SKM-1 (cell line): ENCODE results near the gene F11R.
"Not testable (repeated sequence)": the region's sequence is repeated elsewhere in the genome, so short reads cannot be mapped to it uniquely, and the experiment has no call there.

ENCODE experiments used
- DNase-seq: peaks from one replicate; lab custom pipeline; 2025; ENCODE audit not compliant: unreplicated experiment; lab: John Stamatoyannopoulos, UW

The F11R gene

DNA sequence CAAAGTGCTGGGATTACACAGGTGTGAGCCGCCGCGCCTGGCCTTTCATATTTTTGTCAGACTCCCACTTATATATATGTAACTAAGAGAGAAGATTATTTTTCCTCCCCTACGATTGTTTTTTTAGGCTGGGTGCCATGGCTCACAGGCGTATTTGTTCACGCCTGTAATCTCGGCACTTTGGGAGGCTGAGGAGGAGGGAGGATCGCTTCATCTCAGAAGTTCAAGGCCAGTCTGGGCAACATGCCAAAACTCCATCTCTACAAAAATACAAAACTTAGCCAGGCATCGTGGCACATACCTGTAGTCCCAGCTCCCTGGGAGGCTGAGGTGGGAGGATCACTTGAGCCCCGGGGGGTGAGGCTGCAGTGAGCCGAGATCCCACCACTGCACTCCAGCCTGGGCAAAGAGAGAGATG, 42.4 kb downstream of the F11R start:
- DNase-seq, result no peak

- DNase-seq, result no peak
Measured at GRCh38 chr1:160975026-160975425, 45.9 kb downstream of the F11R start.

- DNase-seq, result no peak
Measured at GRCh38 chr1:160973491-160973890, 47.5 kb downstream of the F11R start.

DNA sequence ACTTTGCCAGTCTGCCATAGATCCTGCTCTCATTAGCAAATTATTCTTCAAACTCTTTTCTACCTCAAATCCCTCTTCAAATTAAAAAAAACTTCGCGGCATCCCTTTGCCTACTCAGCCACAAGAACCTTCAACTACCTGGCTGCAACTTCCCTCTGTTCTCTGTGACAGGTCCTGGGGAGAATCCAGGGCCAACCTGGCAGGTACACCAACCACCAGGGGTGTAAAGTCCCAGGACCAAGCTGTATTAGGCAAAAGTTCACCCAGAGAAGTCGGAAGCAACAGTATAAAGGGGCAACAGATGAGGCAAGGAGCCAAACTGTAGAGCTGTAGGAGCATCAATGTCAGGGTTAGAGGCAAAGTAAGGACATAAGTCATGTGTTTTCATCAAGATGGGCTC, 48.0 kb downstream of the F11R start:
- no peak for DNase-seq

GRCh38 chr1:160971618-160972056, 49.3 kb downstream of the F11R start:
- DNase-seq, result no peak

DNA sequence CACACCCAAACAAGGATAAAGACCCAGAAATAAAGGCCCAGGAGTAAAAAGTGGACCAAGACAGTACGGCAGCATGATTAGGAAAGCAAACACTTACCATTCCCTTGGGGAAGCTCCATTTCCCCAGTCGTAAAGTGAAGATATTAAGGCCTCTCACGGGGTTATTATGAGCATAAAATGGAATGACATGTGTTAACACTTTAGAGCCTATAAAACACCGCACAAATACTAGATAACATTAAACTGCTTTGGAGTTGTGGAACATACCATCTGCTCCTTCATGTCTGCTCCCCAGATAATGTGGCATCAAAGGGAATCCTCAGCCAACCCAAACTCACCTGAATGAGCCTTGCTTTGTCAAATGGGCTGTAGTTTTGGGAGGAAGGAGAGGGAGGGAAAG, 57.4 kb downstream of the F11R start:
- no peak for DNase-seq

DNA sequence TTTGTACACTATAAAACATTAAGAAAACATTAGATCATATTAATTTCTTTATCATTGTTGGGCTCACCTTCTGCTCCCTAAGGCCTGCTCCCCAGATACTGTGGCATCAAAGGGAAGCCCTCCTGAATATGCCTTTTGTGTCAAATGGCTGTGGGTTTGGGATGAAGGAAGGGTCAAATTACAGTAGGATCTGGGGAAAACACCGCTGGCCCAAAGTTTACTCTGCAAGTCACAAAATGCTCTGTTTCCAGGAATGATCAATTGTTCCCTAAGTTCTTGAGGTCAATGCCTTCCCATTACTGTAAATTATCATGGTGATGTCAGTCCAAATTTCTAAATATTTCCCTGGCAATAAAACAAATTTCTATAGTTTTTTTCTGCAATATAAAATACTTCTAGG, 59.5 kb downstream of the F11R start:
- no peak for DNase-seq

DNA sequence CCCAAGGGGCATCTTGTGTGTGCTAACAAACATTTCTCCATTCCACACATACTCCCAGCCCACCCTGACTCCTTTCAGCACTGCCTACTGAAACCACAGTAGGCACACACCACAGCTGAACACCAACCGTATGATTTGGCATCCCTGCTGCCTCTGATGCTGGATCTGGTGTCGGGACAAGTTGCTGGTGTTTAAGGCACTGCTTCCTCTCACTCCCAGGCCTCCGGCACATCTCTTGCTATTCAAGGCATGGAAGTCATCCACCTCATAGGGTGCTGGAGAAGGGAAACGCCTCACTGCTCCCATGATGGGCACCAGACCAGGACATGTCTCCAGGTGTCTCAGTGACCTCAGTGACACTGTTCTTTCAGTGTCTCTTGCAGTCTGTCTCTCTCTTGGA, 64.0 kb downstream of the F11R start:
- DNase-seq, result no peak

DNA sequence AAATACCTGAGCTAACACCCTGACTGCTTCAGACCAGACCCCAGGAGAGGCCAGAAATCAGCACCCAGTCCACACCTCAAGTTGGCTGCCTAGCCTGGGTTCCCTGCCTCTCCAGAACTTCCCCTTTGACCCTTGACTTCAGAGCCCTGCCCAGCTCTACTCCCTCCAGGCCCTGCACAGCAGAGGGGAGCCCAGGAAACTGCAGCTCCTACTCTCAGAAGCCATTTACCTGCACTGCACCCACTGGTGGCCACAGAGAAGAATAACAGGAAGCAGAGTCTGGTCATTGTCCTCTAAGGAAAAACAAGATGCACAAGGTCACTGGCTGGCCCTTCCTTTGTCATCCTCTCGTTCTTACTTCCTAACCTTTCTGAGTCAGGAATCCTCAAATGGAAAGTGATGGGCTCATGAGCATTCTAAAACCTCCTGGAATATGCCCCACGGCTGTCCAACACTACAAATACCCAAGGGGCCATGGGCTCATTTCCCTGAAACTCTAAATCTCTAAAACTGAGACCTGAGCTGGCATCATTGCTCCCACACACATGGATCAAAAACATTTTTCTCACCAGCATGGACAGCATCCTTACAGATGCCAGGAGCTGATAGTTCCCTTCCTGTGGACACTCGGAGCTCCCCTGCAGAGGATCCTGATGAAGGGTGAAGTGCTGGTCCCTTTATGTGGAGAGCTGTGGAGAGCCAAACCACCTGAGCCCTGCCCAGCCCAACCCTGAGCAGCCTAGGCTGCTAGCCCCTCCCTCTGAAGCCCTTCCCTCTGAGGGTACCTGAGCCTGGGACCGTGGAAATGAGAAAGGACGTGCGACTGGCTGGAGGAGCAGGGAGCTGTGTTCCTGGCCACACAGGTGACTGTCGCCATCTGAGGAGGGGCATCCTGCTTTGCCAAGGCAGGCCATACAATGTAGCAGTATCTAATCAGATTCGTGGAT, 66.5 kb downstream of the F11R start, which contains the start of gene ITLN2:
TSS of gene ITLN2 (minus strand) at position 652 of the 947 bp plus-strand sequence. CDS start at position 584, 68 bp downstream.
- DNase-seq, result peak; percentile 82

GRCh38 chr1:160953030-160953429, 67.9 kb downstream of the F11R start:
- DNase-seq, result no peak

- DNase-seq, result no peak
Measured at GRCh38 chr1:160952129-160952510, 68.8 kb downstream of the F11R start.

- peak; percentile 80 for DNase-seq
Measured at GRCh38 chr1:160951443-160952128, 69.4 kb downstream of the F11R start.

DNA sequence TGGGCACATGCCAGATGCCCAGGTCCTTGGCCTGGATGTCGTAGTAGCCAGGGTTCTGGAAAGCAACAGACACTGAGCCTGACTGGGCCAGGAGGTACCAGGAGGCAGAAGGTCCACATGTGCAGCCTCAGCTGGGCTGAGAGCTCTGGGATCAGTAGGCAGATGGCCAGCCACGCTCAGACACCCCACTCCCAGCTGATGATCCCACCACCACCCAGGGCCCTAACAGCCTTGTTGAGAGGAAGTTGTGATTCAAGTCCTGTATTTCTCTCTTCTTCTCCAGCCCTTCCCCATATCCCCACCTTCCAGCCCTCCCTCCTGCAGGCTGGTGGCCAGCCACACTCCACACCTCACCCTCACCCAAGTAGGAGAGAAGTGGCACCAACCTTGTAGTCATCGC, 70.3 kb downstream of the F11R start:
- no peak for DNase-seq

- no peak for DNase-seq
Measured at GRCh38 chr1:160949881-160950280, 71.1 kb downstream of the F11R start.

GRCh38 chr1:160949216-160949880, 71.6 kb downstream of the F11R start:
- not testable (repeated sequence) for DNase-seq

DNA sequence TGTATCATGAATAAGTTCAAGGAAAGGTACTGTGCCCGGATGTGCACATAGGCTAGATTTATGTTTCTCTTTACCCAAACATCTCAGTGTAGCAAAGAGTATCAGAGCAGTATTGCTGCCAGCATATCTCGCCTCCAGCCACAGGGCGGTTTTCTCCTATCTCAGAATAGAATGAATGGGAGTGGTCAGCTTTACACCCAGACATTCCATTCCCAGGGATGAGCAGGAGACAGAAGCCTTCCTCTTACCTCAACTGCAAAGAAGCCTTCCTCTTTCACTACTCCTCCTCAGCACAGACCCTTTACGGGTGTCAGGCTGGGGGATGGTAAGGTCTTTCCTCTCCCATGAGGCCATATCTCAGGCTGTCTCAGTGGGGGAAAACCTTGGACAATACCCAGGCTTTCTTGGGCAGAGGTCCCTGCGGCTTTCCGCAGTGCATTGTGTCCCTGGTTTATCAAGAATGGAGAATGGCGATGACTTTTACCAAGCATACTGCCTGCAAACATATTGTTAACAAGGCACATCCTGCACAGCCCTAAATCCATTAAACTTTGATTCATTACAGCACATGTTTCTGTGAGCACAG, 73.7 kb downstream of the F11R start:
- DNase-seq, result not testable (repeated sequence)

GRCh38 chr1:160945881-160946280, 75.1 kb downstream of the F11R start:
- not testable (repeated sequence) for DNase-seq
